Parathyroid adenoma (tissue), 2 donors: ENCODE results near the gene DSG4.

Experiments
- H2AFZ ChIP-seq: fragments of 300-600 bp; sonication (generic); one replicate; pipeline ENCODE4 v1.7.0; 2017; ENCODE audit warnings: antibody characterized with exemption, mild to moderate bottlenecking
- H3K27ac ChIP-seq: fragments of 300-600 bp; sonication (generic); one replicate; pipeline ENCODE4 v1.7.0; 2017
- H3K27me3 ChIP-seq: fragments of 300-600 bp; sonication (generic); one replicate; pipeline ENCODE4 v1.7.0; 2017; ENCODE audit warnings: low read length; ENCODE audit not compliant: control insufficient read depth, insufficient read depth
- H3K36me3 ChIP-seq: fragments of 300-600 bp; sonication (generic); one replicate; pipeline ENCODE4 v1.7.0; 2017; ENCODE audit warnings: low read length; ENCODE audit not compliant: control insufficient read depth, insufficient read depth
- H3K4me1 ChIP-seq: fragments of 300-600 bp; sonication (generic); one replicate; pipeline ENCODE4 v1.7.0; 2017; ENCODE audit warnings: control low read depth
- H3K4me2 ChIP-seq: fragments of 300-600 bp; sonication (generic); one replicate; pipeline ENCODE4 v1.7.0; 2017; ENCODE audit warnings: low read length
- H3K4me3 ChIP-seq: fragments of 300-600 bp; sonication (generic); one replicate; pipeline ENCODE4 v1.7.0; 2017; ENCODE audit warnings: low read depth, low read length
- H3K79me2 ChIP-seq: fragments of 300-600 bp; sonication (generic); one replicate; pipeline ENCODE4 v1.7.0; 2017; ENCODE audit warnings: control low read depth
- H3K9ac ChIP-seq: fragments of 300-600 bp; sonication (generic); one replicate; pipeline ENCODE4 v1.7.0; 2017; ENCODE audit warnings: mild to moderate bottlenecking
- H3K9me3 ChIP-seq: fragments of 300-600 bp; sonication (generic); one replicate; pipeline ENCODE4 v1.7.0; 2017; ENCODE audit warnings: low read length; ENCODE audit not compliant: control insufficient read depth
- CTCF ChIP-seq: fragments of 300-600 bp; sonication (generic); IDR thresholded peaks from one replicate; pipeline ENCODE4 v1.7.0; 2017; ENCODE audit warnings: antibody characterized with exemption, mild to moderate bottlenecking
- donor health status: primary hyperparathyroidism.

DSG4 gene

DNA sequence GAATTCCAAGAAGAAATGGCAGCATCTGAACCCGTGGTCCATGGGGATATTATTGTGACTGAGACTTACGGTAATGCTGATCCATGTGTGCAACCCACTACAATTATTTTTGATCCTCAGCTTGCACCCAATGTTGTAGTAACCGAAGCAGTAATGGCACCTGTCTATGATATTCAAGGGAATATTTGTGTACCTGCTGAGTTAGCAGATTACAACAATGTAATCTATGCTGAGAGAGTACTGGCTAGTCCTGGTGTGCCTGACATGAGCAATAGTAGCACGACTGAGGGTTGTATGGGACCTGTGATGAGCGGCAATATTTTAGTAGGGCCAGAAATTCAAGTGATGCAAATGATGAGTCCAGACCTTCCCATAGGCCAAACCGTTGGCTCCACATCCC, 36.6 kb downstream of the DSG4 start:
- Histone ChIP-seq H3K9me3 (no peaks in the 10 kb centered on the region), H3K36me3 (no peaks in the 10 kb centered on the region), H3K4me3 (no peak overlapping the region), H3K27me3 (no peaks in the 10 kb centered on the region), H3K9ac (no peak overlapping the region), H3K4me2 (no peak overlapping the region), H2AFZ (no peak overlapping the region), H3K4me1 (no peaks in the 10 kb centered on the region), H3K79me2 (no peaks in the 10 kb centered on the region), H3K27ac (no peak overlapping the region)
- no peak for TF ChIP-seq CTCF

- Histone ChIP-seq H3K36me3 (no peaks in the 10 kb centered on the region), H3K4me2 (no peak overlapping the region), H2AFZ (no peak overlapping the region), H3K9ac (no peak overlapping the region), H3K9me3 (no peaks in the 10 kb centered on the region), H3K4me1 (no peaks in the 10 kb centered on the region), H3K27ac (no peak overlapping the region), H3K4me3 (no peak overlapping the region), H3K27me3 (no peaks in the 10 kb centered on the region), H3K79me2 (no peaks in the 10 kb centered on the region)
- no peak for TF ChIP-seq CTCF
Measured at GRCh38 chr18:31417850-31418249, 41.3 kb downstream of the DSG4 start.

DNA sequence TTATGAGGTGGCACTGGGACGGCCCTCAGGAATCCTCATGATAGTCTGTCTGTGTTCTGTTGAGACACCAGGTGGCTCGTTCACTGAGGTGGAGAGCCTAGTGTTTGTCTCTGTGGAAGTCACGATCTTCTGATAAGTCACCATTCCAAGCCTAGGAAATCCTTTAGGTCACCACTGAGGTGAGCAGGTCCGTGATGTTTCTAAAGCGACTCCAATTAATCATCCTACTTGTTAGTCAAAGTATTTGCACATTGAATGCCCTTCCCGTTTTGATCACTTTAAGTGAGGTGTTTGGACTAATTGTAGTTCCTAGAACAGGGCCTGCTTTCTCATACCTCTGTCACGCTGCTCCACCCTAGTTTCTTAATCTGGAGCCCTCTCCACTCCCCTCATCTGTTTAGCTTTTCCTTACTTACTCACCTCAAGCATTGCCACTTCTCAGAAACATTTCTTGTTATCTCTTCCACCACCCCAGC, 42.9 kb downstream of the DSG4 start:
- no peak for TF ChIP-seq CTCF
- H3K27ac ChIP-seq: no peak overlapping the region
- no peaks in the 10 kb centered on the region for H3K36me3 ChIP-seq
- H2AFZ ChIP-seq: no peak overlapping the region
- H3K27me3 ChIP-seq: no peaks in the 10 kb centered on the region
- H3K79me2 ChIP-seq: no peaks in the 10 kb centered on the region
- no peaks in the 10 kb centered on the region for H3K4me1 ChIP-seq
- no peak overlapping the region for H3K4me3 ChIP-seq
- H3K9ac ChIP-seq: no peak overlapping the region
- no peak overlapping the region for H3K4me2 ChIP-seq
- H3K9me3 ChIP-seq: no peaks in the 10 kb centered on the region

DNA sequence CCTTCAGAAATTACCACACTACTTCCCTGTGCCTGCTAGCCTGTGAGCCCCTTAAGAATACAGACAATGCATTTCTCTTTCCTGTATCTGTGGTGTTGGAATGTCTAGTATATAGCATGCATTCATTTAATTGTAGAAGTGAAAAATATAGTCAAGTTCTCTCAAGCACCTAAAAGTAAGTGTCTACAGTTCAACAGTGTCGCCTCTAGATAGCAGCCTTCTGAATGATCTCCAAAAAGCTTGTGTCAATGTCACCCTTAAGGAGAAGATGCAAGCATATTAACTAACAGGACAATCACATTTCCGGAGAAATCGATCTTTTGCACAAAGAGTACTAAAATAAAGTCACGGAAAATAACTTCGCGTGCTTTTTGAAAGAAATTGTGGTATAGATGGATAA, 43.5 kb downstream of the DSG4 start:
- Histone ChIP-seq H3K4me3 (no peak overlapping the region), H3K4me2 (no peak overlapping the region), H3K9ac (no peak overlapping the region), H3K79me2 (no peaks in the 10 kb centered on the region), H3K4me1 (no peaks in the 10 kb centered on the region), H2AFZ (no peak overlapping the region), H3K9me3 (no peaks in the 10 kb centered on the region), H3K27ac (no peak overlapping the region), H3K27me3 (no peaks in the 10 kb centered on the region), H3K36me3 (no peaks in the 10 kb centered on the region)
- no peak for TF ChIP-seq CTCF

GRCh38 chr18:31420524-31420923, 43.9 kb downstream of the DSG4 start:
- H3K27ac ChIP-seq: no peak overlapping the region
- H3K9ac ChIP-seq: no peak overlapping the region
- H3K4me2 ChIP-seq: no peak overlapping the region
- H3K79me2 ChIP-seq: no peaks in the 10 kb centered on the region
- H3K9me3 ChIP-seq: no peaks in the 10 kb centered on the region
- no peaks in the 10 kb centered on the region for H3K27me3 ChIP-seq
- no peaks in the 10 kb centered on the region for H3K36me3 ChIP-seq
- no peak for TF ChIP-seq CTCF
- H3K4me3 ChIP-seq: no peak overlapping the region
- H2AFZ ChIP-seq: no peak overlapping the region
- no peaks in the 10 kb centered on the region for H3K4me1 ChIP-seq
